Kidney epithelial cell (primary cell): Measurements from ENCODE around the gene RBCK1. TPM values are rescaled to one million over a fixed set of nuclear protein-coding genes. Genes with fewer than 3 reads are reported as not detected.
A peak's percentile ranks its signal among the peaks of the same experiment; 100 is the strongest.
"Not testable (repeated sequence)": the region's sequence is repeated elsewhere in the genome, so short reads cannot be mapped to it uniquely, and the experiment has no call there.

Experiments used
- DNase-seq: peaks from one replicate; pipeline ENCODE4 v3.0.0-alpha.2; 2010; ENCODE audit warnings: low read depth
- H3K27me3 ChIP-seq: 2 replicates; pipeline ENCODE4 v1.6.0; 2011; ENCODE audit warnings: low read length; ENCODE audit not compliant: control insufficient read depth, insufficient read depth
- H3K36me3 ChIP-seq: 2 replicates; pipeline ENCODE4 v1.5.1; 2011; ENCODE audit warnings: low read length; ENCODE audit not compliant: control insufficient read depth, insufficient read depth
- H3K4me3 ChIP-seq: 2 replicates; pipeline ENCODE4 v1.5.1; 2011; ENCODE audit warnings: low read depth, mild to moderate bottlenecking, control low read depth, low read length
- total RNA-seq: library from RNA; depleted of rRNA; stranded (reverse); fragments of >200 nt; gene quantifications from 2 replicates; pipeline ENCODE4 v1.2.3, GENCODE V29; 2015
- TF ChIP-seq, protein P1 (sequence below): IDR thresholded peaks from 2 replicates; pipeline ENCODE4 v1.5.1; 2011; ENCODE audit warnings: mild to moderate bottlenecking, moderate library complexity, low read length, control low read depth, inconsistent platforms; ENCODE audit not compliant: insufficient read depth, poor library complexity, severe bottlenecking

RBCK1 gene
- total RNA-seq, 1 donor from 2014 or later: 292 TPM

DNA sequence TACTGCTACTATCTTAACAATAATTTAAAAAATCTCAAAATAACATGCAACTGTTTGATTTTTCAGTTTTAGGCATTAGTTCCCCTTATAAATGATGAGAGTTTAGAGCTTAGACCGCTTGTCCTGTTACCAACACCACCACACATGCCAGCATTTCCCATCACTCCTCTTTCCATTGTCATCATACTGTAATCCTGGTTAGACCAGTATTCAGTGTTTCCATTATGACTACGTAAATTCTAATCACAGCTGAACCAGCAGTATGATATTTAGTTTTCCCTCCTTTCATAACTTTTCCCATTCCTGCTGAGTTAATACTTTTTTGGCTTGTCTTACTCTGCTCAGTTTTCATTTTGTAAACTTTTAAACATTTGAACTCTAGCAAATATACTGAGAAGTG is 66.5 kb downstream of the RBCK1 start:
- no peaks in the 10 kb centered on the region for H3K36me3 ChIP-seq
- no peak overlapping the region for H3K4me3 ChIP-seq
- TF ChIP-seq, protein P1, sequence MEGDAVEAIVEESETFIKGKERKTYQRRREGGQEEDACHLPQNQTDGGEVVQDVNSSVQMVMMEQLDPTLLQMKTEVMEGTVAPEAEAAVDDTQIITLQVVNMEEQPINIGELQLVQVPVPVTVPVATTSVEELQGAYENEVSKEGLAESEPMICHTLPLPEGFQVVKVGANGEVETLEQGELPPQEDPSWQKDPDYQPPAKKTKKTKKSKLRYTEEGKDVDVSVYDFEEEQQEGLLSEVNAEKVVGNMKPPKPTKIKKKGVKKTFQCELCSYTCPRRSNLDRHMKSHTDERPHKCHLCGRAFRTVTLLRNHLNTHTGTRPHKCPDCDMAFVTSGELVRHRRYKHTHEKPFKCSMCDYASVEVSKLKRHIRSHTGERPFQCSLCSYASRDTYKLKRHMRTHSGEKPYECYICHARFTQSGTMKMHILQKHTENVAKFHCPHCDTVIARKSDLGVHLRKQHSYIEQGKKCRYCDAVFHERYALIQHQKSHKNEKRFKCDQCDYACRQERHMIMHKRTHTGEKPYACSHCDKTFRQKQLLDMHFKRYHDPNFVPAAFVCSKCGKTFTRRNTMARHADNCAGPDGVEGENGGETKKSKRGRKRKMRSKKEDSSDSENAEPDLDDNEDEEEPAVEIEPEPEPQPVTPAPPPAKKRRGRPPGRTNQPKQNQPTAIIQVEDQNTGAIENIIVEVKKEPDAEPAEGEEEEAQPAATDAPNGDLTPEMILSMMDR: no peak
- no peaks in the 10 kb centered on the region for H3K27me3 ChIP-seq
- no peak for DNase-seq

DNA sequence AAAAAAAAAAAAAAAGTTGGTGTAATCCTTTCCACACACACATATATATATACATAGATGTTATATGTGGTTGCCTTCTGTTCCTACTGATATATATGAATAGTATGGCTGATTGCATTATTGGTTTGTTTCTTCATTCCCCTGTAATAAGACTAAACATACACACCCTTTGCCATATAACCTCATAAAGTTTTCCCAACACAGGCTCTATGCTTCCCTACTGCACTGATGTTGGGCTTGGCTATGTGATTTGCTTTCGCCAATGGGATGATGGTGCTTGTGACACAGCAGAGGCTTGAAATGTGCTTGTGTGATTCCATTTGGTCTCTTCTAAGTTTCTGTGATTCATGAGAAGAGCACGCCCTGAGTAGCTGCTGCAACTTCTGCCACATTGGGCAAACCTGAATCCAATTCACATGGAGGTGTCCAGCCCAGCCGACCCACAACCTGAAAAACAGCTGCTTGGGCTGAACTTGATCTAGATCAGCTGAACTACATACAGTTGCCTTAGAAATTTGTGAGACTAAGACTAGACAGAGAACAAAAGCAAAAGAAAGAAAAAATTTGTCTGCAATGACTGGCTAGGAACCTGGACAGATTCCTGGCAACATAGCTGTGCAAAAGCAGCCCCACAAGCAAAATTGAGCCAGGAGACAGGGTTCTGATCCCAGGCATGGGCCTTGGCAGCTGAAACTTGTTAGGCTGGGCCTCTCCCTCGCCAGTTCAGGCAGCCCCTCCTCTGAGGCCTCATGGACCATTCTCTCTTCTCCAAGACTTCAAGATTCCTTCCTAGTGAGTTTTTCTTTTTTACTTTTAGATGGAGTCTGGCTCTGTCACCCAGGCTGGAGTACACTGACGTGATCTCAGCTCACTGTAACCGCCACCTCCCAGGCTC is 67.6 kb downstream of the RBCK1 start:
- TF ChIP-seq, protein P1: no peak
- DNase-seq: no peak
- Histone ChIP-seq H3K27me3 (no peaks in the 10 kb centered on the region), H3K4me3 (no peak overlapping the region), H3K36me3 (no peaks in the 10 kb centered on the region)

DNA sequence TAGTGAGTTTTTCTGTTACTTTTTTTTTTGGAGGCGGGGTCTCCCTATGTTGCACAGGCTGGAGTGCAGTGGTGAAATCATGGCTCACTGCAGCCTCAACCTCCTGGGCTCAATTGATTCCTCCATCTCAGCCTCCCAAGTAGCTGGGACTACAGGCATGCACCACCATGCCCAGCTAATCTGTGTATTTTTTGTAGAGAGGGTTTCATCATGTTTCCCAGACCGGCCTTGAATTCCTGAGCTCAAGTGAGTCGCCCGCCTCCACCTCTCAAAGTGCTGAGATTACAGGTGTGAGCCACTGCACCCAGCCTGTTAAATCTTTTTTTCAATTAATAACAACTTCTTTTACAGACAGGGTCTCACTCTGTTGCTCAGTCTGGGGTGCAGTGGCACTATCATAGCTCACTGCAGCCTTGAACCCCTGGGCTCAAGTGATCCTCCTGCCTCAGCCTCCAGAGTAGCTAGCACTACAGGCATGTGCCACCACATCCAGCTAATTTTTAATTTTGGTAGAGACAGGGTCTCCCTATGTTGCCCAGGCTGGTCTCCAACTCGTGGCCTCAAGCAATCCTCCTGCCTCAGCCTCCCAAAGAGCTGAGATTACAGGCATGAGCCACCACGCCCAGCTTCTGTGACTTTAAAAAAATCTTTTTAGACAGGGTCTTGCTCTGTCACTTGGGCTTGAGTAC is 68.6 kb downstream of the RBCK1 start:
- H3K4me3 ChIP-seq, H3K27me3 ChIP-seq, H3K36me3 ChIP-seq, DNase-seq: not testable (repeated sequence)

DNA sequence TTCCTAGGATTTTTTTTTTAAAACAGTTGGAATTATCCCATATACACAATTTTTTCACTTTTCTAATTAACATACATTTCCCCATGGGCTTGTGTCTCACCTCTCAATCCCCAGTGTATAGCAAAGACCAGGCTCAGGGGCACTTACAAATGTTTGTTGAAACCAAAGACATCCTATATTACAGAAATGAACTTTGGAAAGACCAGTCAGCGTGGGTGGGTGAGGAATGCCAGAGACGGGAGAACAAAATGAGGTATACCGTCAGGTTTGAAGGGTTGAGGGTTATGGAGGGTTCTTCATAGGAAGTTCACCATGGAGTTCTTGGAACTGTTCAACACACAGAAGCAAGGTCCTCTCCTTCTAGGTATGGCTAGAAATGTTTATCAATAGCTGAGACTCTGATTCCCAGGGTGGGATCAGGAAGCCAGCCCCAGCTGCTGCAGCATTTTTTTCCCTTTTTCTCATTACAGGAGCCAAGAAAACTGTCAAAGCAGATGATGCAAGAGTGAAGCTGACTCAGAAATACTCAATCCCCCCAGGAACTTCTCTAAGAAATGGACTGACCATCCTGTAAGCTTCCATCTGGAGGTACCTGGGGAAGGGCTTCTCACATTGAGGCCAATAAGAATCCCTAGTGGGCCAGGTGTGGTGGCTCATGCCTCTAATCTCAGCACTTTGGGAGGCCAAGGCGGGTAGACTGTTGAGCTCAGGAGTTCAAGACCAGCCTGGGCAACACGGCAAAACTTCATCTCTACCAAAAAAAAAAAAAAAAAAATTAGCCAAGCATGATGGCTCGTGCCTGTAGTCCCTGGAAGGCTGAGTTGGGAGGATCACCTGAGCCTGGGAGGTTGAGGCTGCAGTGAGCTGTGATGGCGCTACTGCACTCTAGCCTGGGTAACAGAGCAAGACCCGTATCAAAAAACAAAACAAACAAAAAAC is 70.2 kb downstream of the RBCK1 start:
- DNase-seq: no peak
- Histone ChIP-seq H3K27me3 (no peaks in the 10 kb centered on the region), H3K4me3 (no peak overlapping the region), H3K36me3 (peaks cover 1% of the 10 kb centered on the region)
- TF ChIP-seq, protein P1: no peak

DNA sequence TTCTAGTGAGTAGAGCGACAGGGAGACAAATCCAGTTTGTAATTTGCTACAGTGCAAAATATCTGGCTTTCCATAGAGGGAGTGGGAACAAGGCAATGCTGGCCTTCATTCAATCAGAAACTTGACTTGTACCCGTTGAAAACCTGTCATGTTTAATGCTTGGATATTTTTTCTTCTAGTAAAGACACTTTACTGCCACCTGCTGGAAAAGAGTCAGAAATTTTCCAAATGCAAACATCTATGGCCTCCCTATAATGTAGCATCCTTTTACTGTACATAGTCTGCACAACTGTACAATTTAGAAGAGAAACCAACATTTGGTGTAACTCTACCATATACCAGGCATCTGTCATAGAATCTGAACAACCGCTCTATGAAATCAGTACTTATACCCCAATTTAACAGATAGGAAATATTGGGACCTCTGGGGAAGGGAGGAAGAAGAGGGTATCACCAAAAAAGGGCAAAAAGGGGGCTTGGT is 70.9 kb downstream of the RBCK1 start:
- no peaks in the 10 kb centered on the region for H3K27me3 ChIP-seq
- peaks cover 1% of the 10 kb centered on the region for H3K36me3 ChIP-seq
- TF ChIP-seq, protein P1: peak; percentile 53
- H3K4me3 ChIP-seq: no peak overlapping the region
- DNase-seq: peak; percentile 25
